Measurements from ENCODE around the gene CPOX. TPM values are rescaled to one million over a fixed set of nuclear protein-coding genes. Genes with fewer than 3 reads are reported as not detected.

Gene CPOX
- total RNA-seq = 24.5 and 28.7 TPM in 2 replicates

GRCh38 chr3:98593046-98593936, at the start of gene CPOX:
TSS of gene CPOX (minus strand) at chr3:98593611. CDS start at chr3:98593504, 107 bp downstream.

DNA sequence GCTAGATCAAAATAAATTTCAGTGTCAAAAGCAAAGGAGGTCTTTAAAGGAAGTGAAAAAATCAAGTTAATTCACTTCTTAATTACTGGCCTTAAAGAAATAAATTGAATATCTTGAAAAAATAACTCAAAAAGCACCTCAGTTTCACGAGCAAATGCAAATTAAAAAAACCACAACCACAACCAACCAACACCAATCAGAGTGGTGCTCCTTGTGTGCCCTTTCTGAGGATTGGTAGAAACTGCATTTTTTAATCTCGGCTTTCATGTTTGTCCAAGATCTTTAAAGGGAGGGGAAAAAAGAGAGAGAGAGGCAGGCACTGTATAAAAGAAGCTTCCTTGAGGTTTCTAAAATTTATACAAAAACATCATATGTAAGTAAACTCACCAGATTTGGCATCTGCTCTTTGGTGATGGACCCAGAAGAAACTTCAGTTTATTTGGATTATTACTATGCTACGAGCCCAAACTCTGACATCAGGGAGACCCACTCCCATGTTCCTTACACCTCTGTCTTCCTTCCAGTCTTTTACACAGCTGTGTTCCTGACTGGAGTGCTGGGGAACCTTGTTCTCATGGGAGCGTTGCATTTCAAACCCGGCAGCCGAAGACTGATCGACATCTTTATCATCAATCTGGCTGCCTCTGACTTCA, 61.7 kb downstream of the CPOX start, which contains the start of gene GPR15:
Gene GPR15 (plus strand): TSS at position 357 of the 653 bp plus-strand sequence. CDS start 56 bp downstream, at position 413.

Other genes with a start within 250 kb of the CPOX start
- gene OR5K4, start 239.8 kb downstream of the CPOX start, total RNA-seq = not detected in 2 replicates
- not detected in 2 replicates for gene OR5K3, start 202.9 kb downstream of the CPOX start, total RNA-seq
- not detected in 2 replicates for gene OR5K1, start 130.4 kb downstream of the CPOX start, total RNA-seq
- not detected in 2 replicates for gene OR5K2, start 95.9 kb downstream of the CPOX start, total RNA-seq
- gene CLDND1, start 70.7 kb downstream of the CPOX start, total RNA-seq = 80.7 and 85.2 TPM in 2 replicates
- not detected in 2 replicates for gene GPR15, start 61.6 kb downstream of the CPOX start, total RNA-seq
- 0.74 and 3.0 TPM in 2 replicates for gene ST3GAL6, start 169.7 kb upstream of the CPOX start, total RNA-seq